Measurements from ENCODE around the gene SPIRE2. TPM values are rescaled to one million over a fixed set of nuclear protein-coding genes. Genes with fewer than 3 reads are reported as not detected.
"Not testable (repeated sequence)": the region's sequence is repeated elsewhere in the genome, so short reads cannot be mapped to it uniquely, and the experiment has no call there.

The SPIRE2 gene
- total and polyA plus RNA-seq, 2 donors: 1.6 to 3.7 TPM

DNA sequence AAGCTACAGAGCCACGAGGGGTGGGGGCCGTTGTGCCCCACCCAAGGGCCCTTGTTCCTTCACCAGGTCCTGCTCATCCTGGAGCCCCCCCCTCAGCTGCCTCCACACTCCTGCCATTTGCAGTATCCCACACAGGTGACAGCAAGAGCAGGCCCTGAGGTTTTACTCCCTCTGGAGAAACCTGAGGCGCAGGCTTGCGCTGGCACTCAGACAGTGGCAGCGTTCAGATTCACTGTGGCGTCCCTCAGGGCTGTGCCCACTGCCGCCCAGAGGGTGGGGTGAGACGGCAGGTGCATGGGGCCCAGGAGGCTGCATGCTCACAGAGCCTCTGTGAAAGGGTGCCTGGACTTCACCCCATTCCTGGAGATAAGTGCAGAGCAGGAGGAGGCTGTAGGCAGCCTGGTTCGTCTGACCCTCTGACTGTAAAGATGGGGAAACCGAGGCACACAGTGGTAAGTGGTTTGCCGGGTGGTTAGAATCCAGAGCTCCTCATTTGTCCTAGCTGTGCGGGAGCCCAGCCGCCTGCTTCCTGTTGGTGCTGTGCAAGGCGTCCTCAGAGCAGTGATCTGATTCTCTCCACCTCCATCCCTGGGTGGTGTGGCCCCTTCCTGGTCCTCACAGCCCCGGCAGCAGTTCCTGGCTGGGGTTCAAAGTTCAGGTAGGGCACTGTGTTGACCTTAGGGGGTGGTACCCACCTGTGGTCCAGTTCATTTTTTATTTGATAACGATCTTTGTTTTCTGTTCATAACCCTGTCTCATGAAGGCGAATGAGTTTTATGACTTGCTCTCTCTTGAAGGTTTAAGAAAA, 1.6 kb downstream of the SPIRE2 start:
- no peak overlapping the region for H3K27ac ChIP-seq (ENCODE audit: low read depth in 1 of 2, low read length in 1 of 2)
- WGBS: 91% methylated on average over 17 of the region's 17 CpGs
- no peaks in the 10 kb centered on the region for H3K36me3 ChIP-seq (ENCODE audit: control insufficient read depth in 2 of 2, insufficient read depth in 2 of 2, low read length in 1 of 2)
- H3K27me3 ChIP-seq (ENCODE audit: control insufficient read depth in 2 of 2, insufficient read depth in 1 of 2, low read length in 1 of 2): peaks cover 16 to 41% of the 10 kb centered on the region in 2 donors
- H3K9me3 ChIP-seq (ENCODE audit: control insufficient read depth in 2 of 2, insufficient read depth in 1 of 2, low read length in 1 of 2): peaks cover 3 to 9% of the 10 kb centered on the region in 2 donors
- peaks cover 0 to 12% of the 10 kb centered on the region in 2 donors for H3K4me1 ChIP-seq (ENCODE audit: control insufficient read depth in 2 of 2, insufficient read depth in 2 of 2, low read length in 2 of 2)
- DNase-seq (ENCODE audit: low read depth in 6 of 9, low spot score in 9 of 9): no peak
- no peak overlapping the region for H3K4me3 ChIP-seq (ENCODE audit: low read length in 2 of 2)

DNA sequence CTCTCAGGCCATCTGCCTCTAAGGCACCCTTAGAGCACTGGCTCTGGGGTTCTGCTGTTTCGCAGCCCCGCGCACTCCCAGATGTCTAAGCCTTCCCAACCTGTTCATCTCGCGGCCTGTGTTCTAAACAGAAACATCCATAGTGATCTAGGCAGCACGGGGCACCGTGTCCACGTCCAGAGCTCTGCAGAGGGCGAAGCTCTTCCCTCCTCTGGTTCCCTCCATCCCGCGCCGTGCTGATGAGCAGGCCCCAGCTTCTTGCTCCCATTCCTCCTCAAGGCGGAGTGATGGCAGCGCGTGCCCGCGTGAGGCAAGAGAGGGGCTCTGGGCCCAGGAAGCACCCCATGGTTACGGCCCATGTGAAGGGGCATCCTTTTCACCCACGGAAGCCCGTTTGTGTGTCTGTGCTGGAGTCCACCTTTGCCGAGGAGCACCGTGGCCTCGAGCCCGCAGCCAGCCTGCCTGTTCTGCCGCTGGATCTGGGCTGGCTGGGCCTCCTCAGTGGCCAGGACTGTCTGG, 3.6 kb downstream of the SPIRE2 start:
- H3K4me1 ChIP-seq (ENCODE audit: control insufficient read depth in 2 of 2, insufficient read depth in 2 of 2, low read length in 2 of 2): peaks cover 0 to 12% of the 10 kb centered on the region in 2 donors
- H3K27ac ChIP-seq (ENCODE audit: low read depth in 1 of 2, low read length in 1 of 2): no peak overlapping the region
- peaks cover 14 to 29% of the 10 kb centered on the region in 2 donors for H3K27me3 ChIP-seq (ENCODE audit: control insufficient read depth in 2 of 2, insufficient read depth in 1 of 2, low read length in 1 of 2)
- no peak for DNase-seq (ENCODE audit: low read depth in 6 of 9, low spot score in 9 of 9)
- WGBS: 98% methylated on average over 25 of the region's 25 CpGs
- no peaks in the 10 kb centered on the region for H3K36me3 ChIP-seq (ENCODE audit: control insufficient read depth in 2 of 2, insufficient read depth in 2 of 2, low read length in 1 of 2)
- H3K9me3 ChIP-seq (ENCODE audit: control insufficient read depth in 2 of 2, insufficient read depth in 1 of 2, low read length in 1 of 2): peaks cover 3 to 17% of the 10 kb centered on the region in 2 donors
- no peak overlapping the region for H3K4me3 ChIP-seq (ENCODE audit: low read length in 2 of 2)

DNA sequence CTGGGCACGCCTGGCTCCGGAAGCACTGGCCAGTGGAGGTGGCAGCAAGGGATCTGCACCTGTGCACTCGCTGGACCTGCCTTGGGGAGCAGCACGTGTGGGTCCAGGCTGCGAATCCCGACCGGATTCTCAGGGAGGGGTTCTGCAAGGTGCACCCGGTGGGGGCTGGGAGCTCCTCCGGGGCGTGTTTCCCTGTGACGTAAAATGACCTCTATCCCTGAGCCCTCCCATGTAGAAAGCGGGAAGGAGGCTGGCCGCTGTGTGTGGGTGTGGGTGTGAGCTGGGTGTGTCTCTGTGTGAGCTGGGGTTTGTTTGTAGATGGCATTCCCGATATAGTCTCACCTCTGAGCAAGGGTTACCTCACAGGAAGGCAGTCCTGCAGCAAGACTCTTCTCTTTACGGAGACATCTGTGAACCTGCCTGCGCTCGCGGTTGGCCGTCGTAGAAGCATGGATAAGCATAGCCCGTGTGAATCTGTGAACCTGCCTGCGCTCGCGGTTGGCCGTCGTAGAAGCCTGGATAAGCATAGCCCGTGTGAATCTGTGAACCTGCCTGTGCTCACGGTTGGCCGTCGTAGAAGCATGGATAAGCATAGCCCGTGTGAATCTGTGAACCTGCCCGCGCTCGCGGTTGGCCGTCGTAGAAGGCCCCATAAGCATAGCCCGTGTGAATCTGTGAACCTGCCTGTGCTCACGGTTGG, 5.5 kb downstream of the SPIRE2 start:
- peaks cover 7 to 16% of the 10 kb centered on the region in 2 donors for H3K27me3 ChIP-seq (ENCODE audit: control insufficient read depth in 2 of 2, insufficient read depth in 1 of 2, low read length in 1 of 2)
- not testable (repeated sequence) for H3K27ac ChIP-seq (ENCODE audit: low read depth in 1 of 2, low read length in 1 of 2); H3K36me3 ChIP-seq (ENCODE audit: control insufficient read depth in 2 of 2, insufficient read depth in 2 of 2, low read length in 1 of 2); H3K4me3 ChIP-seq (ENCODE audit: low read length in 2 of 2); DNase-seq (ENCODE audit: low read depth in 6 of 9, low spot score in 9 of 9)
- 98% methylated on average over 39 of the region's 39 CpGs for WGBS
- H3K4me1 ChIP-seq (ENCODE audit: control insufficient read depth in 2 of 2, insufficient read depth in 2 of 2, low read length in 2 of 2): peaks cover 10 to 17% of the 10 kb centered on the region in 2 donors
- peaks cover 3 to 17% of the 10 kb centered on the region in 2 donors for H3K9me3 ChIP-seq (ENCODE audit: control insufficient read depth in 2 of 2, insufficient read depth in 1 of 2, low read length in 1 of 2)

DNA sequence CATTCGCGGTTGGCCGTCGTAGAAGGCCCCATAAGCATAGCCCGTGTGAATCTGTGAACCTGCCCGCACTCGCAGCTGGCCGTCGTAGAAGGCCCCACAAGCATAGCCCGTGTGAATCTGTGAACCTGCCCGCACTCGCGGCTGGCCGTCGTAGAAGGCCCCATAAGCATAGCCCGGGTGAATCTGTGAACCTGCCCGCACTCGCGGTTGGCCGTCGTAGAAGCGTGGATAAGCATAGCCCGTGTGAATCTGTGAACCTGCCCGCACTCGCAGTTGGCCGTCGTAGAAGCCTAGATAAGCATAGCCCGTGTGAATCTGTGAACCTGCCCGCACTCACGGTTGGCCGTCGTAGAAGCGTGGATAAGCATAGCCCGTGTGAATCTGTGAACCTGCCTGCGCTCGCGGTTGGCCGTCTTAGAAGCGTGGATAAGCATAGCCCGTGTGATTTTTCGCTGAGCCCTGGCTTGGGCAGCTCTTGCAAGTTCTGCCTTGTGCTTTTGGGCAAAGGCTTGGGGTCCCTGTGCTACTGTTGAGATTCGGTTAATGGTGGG, 6.6 kb downstream of the SPIRE2 start:
- peaks cover 3 to 17% of the 10 kb centered on the region in 2 donors for H3K9me3 ChIP-seq (ENCODE audit: control insufficient read depth in 2 of 2, insufficient read depth in 1 of 2, low read length in 1 of 2)
- not testable (repeated sequence) for H3K4me3 ChIP-seq (ENCODE audit: low read length in 2 of 2); DNase-seq (ENCODE audit: low read depth in 6 of 9, low spot score in 9 of 9); H3K36me3 ChIP-seq (ENCODE audit: control insufficient read depth in 2 of 2, insufficient read depth in 2 of 2, low read length in 1 of 2); H3K27ac ChIP-seq (ENCODE audit: low read depth in 1 of 2, low read length in 1 of 2); H3K27me3 ChIP-seq (ENCODE audit: control insufficient read depth in 2 of 2, insufficient read depth in 1 of 2, low read length in 1 of 2)
- H3K4me1 ChIP-seq (ENCODE audit: control insufficient read depth in 2 of 2, insufficient read depth in 2 of 2, low read length in 2 of 2): peaks cover 10 to 14% of the 10 kb centered on the region in 2 donors
- WGBS: 98% methylated on average over 42 of the region's 42 CpGs

DNA sequence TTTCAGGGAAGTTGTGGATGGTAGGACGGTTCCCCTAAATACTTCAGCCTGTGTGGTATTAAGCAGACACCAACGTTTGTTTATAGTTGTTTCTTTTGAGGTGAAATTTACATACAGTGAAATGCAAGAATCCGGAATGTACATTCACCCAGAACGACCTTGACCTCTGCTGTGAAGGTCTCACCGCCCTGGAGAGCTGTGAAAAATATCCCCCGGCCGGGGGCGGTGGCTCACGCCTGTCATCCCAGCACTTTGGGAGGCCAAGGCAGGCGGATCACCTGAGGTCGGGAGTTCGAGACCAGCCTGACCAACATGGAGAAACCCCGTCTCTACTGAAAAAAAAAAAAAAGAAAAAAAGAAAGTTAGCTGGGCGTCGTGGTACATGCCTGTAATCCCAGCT, 8.2 kb downstream of the SPIRE2 start:
- H3K4me1 ChIP-seq (ENCODE audit: control insufficient read depth in 2 of 2, insufficient read depth in 2 of 2, low read length in 2 of 2): peaks cover 10 to 14% of the 10 kb centered on the region in 2 donors
- not testable (repeated sequence) for H3K4me3 ChIP-seq (ENCODE audit: low read length in 2 of 2); H3K36me3 ChIP-seq (ENCODE audit: control insufficient read depth in 2 of 2, insufficient read depth in 2 of 2, low read length in 1 of 2); H3K27ac ChIP-seq (ENCODE audit: low read depth in 1 of 2, low read length in 1 of 2); H3K27me3 ChIP-seq (ENCODE audit: control insufficient read depth in 2 of 2, insufficient read depth in 1 of 2, low read length in 1 of 2); DNase-seq (ENCODE audit: low read depth in 6 of 9, low spot score in 9 of 9)
- peaks cover 3 to 17% of the 10 kb centered on the region in 2 donors for H3K9me3 ChIP-seq (ENCODE audit: control insufficient read depth in 2 of 2, insufficient read depth in 1 of 2, low read length in 1 of 2)
- WGBS: 93% methylated on average over 15 of the region's 15 CpGs

DNA sequence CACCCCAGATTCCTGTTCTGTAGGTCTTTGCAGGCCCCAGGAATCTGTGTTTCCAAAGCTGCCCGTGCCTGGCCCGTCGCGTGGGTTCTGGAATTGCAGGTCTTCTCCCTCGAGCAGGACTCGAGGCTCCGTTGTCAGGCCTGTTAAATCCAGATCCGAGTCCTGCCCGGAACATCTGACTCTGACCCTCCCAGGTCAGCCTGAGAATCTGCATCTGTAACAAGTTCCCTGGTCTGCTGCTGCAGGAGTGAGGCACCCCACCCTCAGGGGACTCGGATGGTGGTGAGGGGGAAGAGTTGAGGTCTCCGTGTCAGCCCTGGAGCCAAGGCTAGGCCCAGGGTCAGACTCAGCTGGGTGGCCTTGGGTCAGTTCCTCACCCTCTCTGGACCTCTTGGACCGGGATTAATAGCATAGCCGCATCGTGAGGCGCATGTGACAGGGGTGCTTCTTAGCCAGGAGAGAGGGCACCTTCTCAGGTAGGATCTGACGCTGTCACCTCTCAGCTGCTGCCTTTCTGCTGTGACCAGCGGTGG, 8.8 kb downstream of the SPIRE2 start:
- Histone ChIP-seq H3K36me3 (ENCODE audit: control insufficient read depth in 2 of 2, insufficient read depth in 2 of 2, low read length in 1 of 2) (no peaks in the 10 kb centered on the region), H3K9me3 (ENCODE audit: control insufficient read depth in 2 of 2, insufficient read depth in 1 of 2, low read length in 1 of 2) (peaks cover 3 to 17% of the 10 kb centered on the region in 2 donors), H3K4me1 (ENCODE audit: control insufficient read depth in 2 of 2, insufficient read depth in 2 of 2, low read length in 2 of 2) (peaks cover 10 to 14% of the 10 kb centered on the region in 2 donors), H3K4me3 (ENCODE audit: low read length in 2 of 2) (no peak overlapping the region), H3K27me3 (ENCODE audit: control insufficient read depth in 2 of 2, insufficient read depth in 1 of 2, low read length in 1 of 2) (no peaks in the 10 kb centered on the region), H3K27ac (ENCODE audit: low read depth in 1 of 2, low read length in 1 of 2) (no peak overlapping the region)
- WGBS: 96% methylated on average over 17 of the region's 17 CpGs
- DNase-seq (ENCODE audit: low read depth in 6 of 9, low spot score in 9 of 9): no peak

DNA sequence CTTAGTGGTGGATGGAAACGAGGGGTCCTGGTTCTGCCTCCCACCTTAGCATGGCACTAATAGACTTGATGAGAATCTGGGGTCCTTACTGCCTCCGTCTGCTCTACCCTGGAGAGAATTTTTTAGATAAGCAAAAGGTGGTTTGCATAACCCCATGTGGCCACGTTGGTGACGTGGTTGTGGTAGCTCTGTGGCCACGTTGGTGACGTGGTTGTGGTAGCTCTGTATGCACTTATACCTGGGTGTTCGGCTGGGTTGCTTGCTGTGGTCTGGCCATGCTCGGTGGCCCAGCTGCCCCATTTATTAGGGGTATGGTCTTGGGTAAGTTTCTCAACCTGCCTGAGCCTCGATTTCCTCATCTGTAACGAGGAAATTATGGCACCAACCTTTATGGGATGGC, 13.0 kb downstream of the SPIRE2 start:
- 52% methylated on average over 10 of the region's 10 CpGs for WGBS
- DNase-seq (ENCODE audit: low read depth in 6 of 9, low spot score in 9 of 9): no peak
- H3K9me3 ChIP-seq (ENCODE audit: control insufficient read depth in 2 of 2, insufficient read depth in 1 of 2, low read length in 1 of 2): no peaks in the 10 kb centered on the region
- H3K36me3 ChIP-seq (ENCODE audit: control insufficient read depth in 2 of 2, insufficient read depth in 2 of 2, low read length in 1 of 2): no peaks in the 10 kb centered on the region
- no peak overlapping the region for H3K27ac ChIP-seq (ENCODE audit: low read depth in 1 of 2, low read length in 1 of 2)
- peaks cover 0 to 2% of the 10 kb centered on the region in 2 donors for H3K27me3 ChIP-seq (ENCODE audit: control insufficient read depth in 2 of 2, insufficient read depth in 1 of 2, low read length in 1 of 2)
- H3K4me3 ChIP-seq (ENCODE audit: low read length in 2 of 2): no peak overlapping the region
- peaks cover 10 to 22% of the 10 kb centered on the region in 2 donors for H3K4me1 ChIP-seq (ENCODE audit: control insufficient read depth in 2 of 2, insufficient read depth in 2 of 2, low read length in 2 of 2)

DNA sequence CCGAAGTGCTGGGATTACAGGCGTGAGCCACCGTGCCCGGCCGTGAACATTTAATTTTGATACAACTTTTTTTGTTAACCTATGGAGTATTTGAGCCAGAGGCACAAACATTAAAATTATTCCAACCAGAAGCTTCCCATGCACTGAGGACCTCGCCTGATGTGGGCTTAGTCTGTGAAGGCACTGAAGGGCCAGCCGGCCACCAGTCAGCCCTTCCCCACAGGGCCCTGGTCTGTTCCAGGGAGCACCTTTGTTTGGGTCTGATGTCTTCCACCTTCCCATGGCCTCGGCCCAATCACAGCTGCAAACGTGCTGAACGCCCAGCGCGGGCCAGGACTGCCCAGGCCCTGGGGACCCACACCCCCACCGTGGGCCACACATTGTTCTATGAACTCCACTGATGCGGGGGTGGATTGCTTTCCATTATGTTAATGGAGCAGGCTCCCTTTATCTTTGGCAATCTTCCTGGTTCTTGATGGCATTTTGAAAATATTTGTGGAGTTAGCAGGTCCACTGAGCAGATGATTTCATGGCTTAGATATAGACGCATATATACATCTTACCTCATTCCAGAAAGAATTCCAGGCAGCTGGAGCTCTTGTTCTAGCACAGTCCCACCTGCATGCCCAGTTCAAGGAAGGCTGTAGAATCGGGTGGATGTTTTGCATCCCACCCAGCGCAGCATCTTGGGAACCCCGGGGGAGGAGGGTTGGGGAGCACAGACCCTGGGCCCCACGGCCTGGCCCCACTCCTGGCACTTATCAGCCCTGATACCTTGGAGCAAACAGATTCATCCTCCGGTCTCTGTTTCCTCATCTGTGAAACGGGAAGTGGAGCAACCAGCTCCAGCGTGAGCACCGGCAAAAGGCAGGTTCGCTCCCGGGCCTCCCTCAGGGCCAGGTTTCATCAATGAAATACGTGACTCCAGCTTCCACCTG, 14.5 kb downstream of the SPIRE2 start:
- no peaks in the 10 kb centered on the region for H3K9me3 ChIP-seq (ENCODE audit: control insufficient read depth in 2 of 2, insufficient read depth in 1 of 2, low read length in 1 of 2)
- WGBS: 90% methylated on average over 26 of the region's 26 CpGs
- H3K27ac ChIP-seq (ENCODE audit: low read depth in 1 of 2, low read length in 1 of 2): no peak overlapping the region
- peaks cover 6 to 20% of the 10 kb centered on the region in 2 donors for H3K4me1 ChIP-seq (ENCODE audit: control insufficient read depth in 2 of 2, insufficient read depth in 2 of 2, low read length in 2 of 2)
- no peak overlapping the region for H3K4me3 ChIP-seq (ENCODE audit: low read length in 2 of 2)
- no peaks in the 10 kb centered on the region for H3K36me3 ChIP-seq (ENCODE audit: control insufficient read depth in 2 of 2, insufficient read depth in 2 of 2, low read length in 1 of 2)
- no peak for DNase-seq (ENCODE audit: low read depth in 6 of 9, low spot score in 9 of 9)
- peaks cover 0 to 2% of the 10 kb centered on the region in 2 donors for H3K27me3 ChIP-seq (ENCODE audit: control insufficient read depth in 2 of 2, insufficient read depth in 1 of 2, low read length in 1 of 2)

Measured in thymus (tissue), 11 donors.